Retinal pigment epithelial cell (primary cell): Measurements from ENCODE around the gene IFNW1.
"Not testable (repeated sequence)": the region's sequence is repeated elsewhere in the genome, so short reads cannot be mapped to it uniquely, and the experiment has no call there.

Experiments
- DNase-seq: peaks from one replicate; pipeline ENCODE4 v3.0.0-alpha.2; 2010; ENCODE audit warnings: low read depth
- H3K4me3 ChIP-seq: 2 replicates; pipeline ENCODE4 v1.5.1; 2011; ENCODE audit warnings: mild to moderate bottlenecking, low read length, control low read depth, moderate library complexity
- CTCF ChIP-seq: conservative IDR thresholded peaks from 2 replicates; pipeline ENCODE4 v1.5.1; 2011; ENCODE audit warnings: low read depth, low read length, control low read depth, inconsistent platforms

The IFNW1 gene

GRCh38 chr9:21141427-21141882 is at the start of gene IFNW1:
Gene IFNW1 (minus strand): TSS chr9:21141832. CDS start chr9:21141570, 262 bp downstream.
- peak; percentile 10 for TF ChIP-seq CTCF
- no peak within 1 kb of the TSS for H3K4me3 ChIP-seq
- no peak for DNase-seq

GRCh38 chr9:21187487-21187886 is 45.9 kb upstream of the IFNW1 start, which contains the start of gene IFNA4:
Gene IFNA4 (minus strand): TSS chr9:21187587. CDS start chr9:21187531, 56 bp downstream.
- DNase-seq, H3K4me3 ChIP-seq: not testable (repeated sequence)

- not testable (repeated sequence) for DNase-seq, H3K4me3 ChIP-seq
- peak; percentile 67 for TF ChIP-seq CTCF
Measured at GRCh38 chr9:21182810-21183736, 41.4 kb upstream of the IFNW1 start.

GRCh38 chr9:21174671-21175070 is 33.0 kb upstream of the IFNW1 start:
- no peak overlapping the region for H3K4me3 ChIP-seq
- DNase-seq = no peak

GRCh38 chr9:21172156-21172555 is 30.5 kb upstream of the IFNW1 start:
- DNase-seq = no peak
- TF ChIP-seq CTCF = no peak
- H3K4me3 ChIP-seq = no peak overlapping the region

More at GRCh38 chr9:21174671-21175070, 33.0 kb upstream of the IFNW1 start:
- no peak for TF ChIP-seq CTCF

- DNase-seq = no peak
- H3K4me3 ChIP-seq = no peak overlapping the region
- TF ChIP-seq CTCF = no peak
Measured at GRCh38 chr9:21171351-21171750, 29.7 kb upstream of the IFNW1 start.

- H3K4me3 ChIP-seq, DNase-seq: not testable (repeated sequence)
Measured at GRCh38 chr9:21166560-21166959, 24.9 kb upstream of the IFNW1 start, which contains the start of gene IFNA21. Gene IFNA21 (minus strand): TSS chr9:21166660. CDS start chr9:21166612, 48 bp downstream.

- no peak overlapping the region for H3K4me3 ChIP-seq
- no peak for DNase-seq
- TF ChIP-seq CTCF = no peak
Measured at GRCh38 chr9:21165516-21165915, 23.9 kb upstream of the IFNW1 start.
